Esophagus (tissue), 2 donors: ENCODE data around the gene DAP3. TPM values are rescaled to one million over a fixed set of nuclear protein-coding genes. Genes with fewer than 3 reads are reported as not detected.
"Not testable (repeated sequence)": the region's sequence is repeated elsewhere in the genome, so short reads cannot be mapped to it uniquely, and the experiment has no call there.

Experiments
- H3K27ac ChIP-seq, 2 donors: one replicate each; pipeline ENCODE4 v1.5.1; 2013; ENCODE audit warnings: low read depth in 2 of 2, mild to moderate bottlenecking in 2 of 2, inconsistent platforms in 1 of 2, low read length in 1 of 2, moderate library complexity in 1 of 2
- H3K27me3 ChIP-seq, 2 donors: one replicate each; pipeline ENCODE4 v1.6.1; 2013; ENCODE audit warnings: low read length in 2 of 2, control low read depth in 1 of 2, mild to moderate bottlenecking in 1 of 2; ENCODE audit not compliant: insufficient read depth in 2 of 2, control insufficient read depth in 1 of 2
- H3K36me3 ChIP-seq, 2 donors: one replicate each; pipeline ENCODE4 v1.6.1; 2013; ENCODE audit warnings: low read length in 1 of 2; ENCODE audit not compliant: control insufficient read depth in 2 of 2, insufficient read depth in 2 of 2
- H3K4me1 ChIP-seq, 2 donors: one replicate each; pipeline ENCODE4 v1.6.1; 2013; ENCODE audit warnings: low read length in 1 of 2; ENCODE audit not compliant: control insufficient read depth in 2 of 2, insufficient read depth in 2 of 2
- H3K4me3 ChIP-seq, 2 donors: one replicate each; pipeline ENCODE4 v1.5.1; 2013; ENCODE audit warnings: low read length in 2 of 2, mild to moderate bottlenecking in 2 of 2, low read depth in 1 of 2, moderate library complexity in 1 of 2
- H3K9me3 ChIP-seq, 2 donors: one replicate each; pipeline ENCODE4 v1.6.1; 2013; ENCODE audit warnings: mild to moderate bottlenecking in 2 of 2, low read depth in 1 of 2, low read length in 1 of 2, moderate library complexity in 1 of 2; ENCODE audit not compliant: control insufficient read depth in 2 of 2, insufficient read depth in 1 of 2
- WGBS, 2 donors: extraction: QIAGEN DNeasy Blood & Tissue Kit; methylation state at CpG; one replicate each; pipeline ENCODE4 v1.1.7; 2013; 5-methylcytosine and 5-hydroxymethylcytosine counted together
- polyA plus RNA-seq, 2 donors: library from polyadenylated mRNA; stranded (reverse); fragments of 200-250 nt; gene quantifications; one replicate each; pipeline ENCODE4 v1.2.3, GENCODE V29; 2013
- donor health status: healthy with polysubstance abuse.
- donor health status: Bipolar disorder and iron deficiency.

Gene DAP3
- polyA plus RNA-seq, 2 donors, result 57.6 to 65.8 TPM

GRCh38 chr1:155761736-155762405, 73.0 kb downstream of the DAP3 start:
- Histone ChIP-seq H3K4me3 (no peak overlapping the region), H3K4me1 (no peaks in the 10 kb centered on the region), H3K9me3 (no peaks in the 10 kb centered on the region), H3K36me3 (peaks cover 15 to 18% of the 10 kb centered on the region in 2 donors), H3K27ac (no peak overlapping the region), H3K27me3 (no peaks in the 10 kb centered on the region)
- WGBS, 2 donors, result 90 to 94% methylated on average over 11 of the region's 11 CpGs

- H3K9me3 ChIP-seq, H3K27ac ChIP-seq, H3K27me3 ChIP-seq, H3K4me3 ChIP-seq, H3K4me1 ChIP-seq: not testable (repeated sequence)
- peaks cover 10 to 18% of the 10 kb centered on the region in 2 donors for H3K36me3 ChIP-seq
- WGBS, 2 donors, result 62 to 74% methylated on average over 6 of the region's 6 CpGs
Observed at GRCh38 chr1:155763090-155763815, 74.4 kb downstream of the DAP3 start.

- H3K9me3 ChIP-seq, H3K27me3 ChIP-seq, H3K4me3 ChIP-seq, H3K27ac ChIP-seq, H3K4me1 ChIP-seq: not testable (repeated sequence)
- H3K36me3 ChIP-seq, result peaks cover 11 to 18% of the 10 kb centered on the region in 2 donors
- 93 to 94% methylated on average over 7 of the region's 7 CpGs for WGBS, 2 donors
Observed at GRCh38 chr1:155763989-155764388, 75.1 kb downstream of the DAP3 start.

GRCh38 chr1:155767399-155767989, 78.6 kb downstream of the DAP3 start:
- peaks cover 12 to 23% of the 10 kb centered on the region in 2 donors for H3K36me3 ChIP-seq
- not testable (repeated sequence) for H3K27ac ChIP-seq

GRCh38 chr1:155769257-155769656, 80.4 kb downstream of the DAP3 start:
- H3K4me1 ChIP-seq, result no peaks in the 10 kb centered on the region
- no peak overlapping the region for H3K4me3 ChIP-seq
- no peak overlapping the region for H3K27ac ChIP-seq
- WGBS, 2 donors, result 89 to 91% methylated on average over 5 of the region's 5 CpGs
- H3K9me3 ChIP-seq, result no peaks in the 10 kb centered on the region
- peaks cover 14 to 26% of the 10 kb centered on the region in 2 donors for H3K36me3 ChIP-seq
- no peaks in the 10 kb centered on the region for H3K27me3 ChIP-seq

More at GRCh38 chr1:155767399-155767989, 78.6 kb downstream of the DAP3 start:
- H3K4me3 ChIP-seq, H3K4me1 ChIP-seq, H3K9me3 ChIP-seq, H3K27me3 ChIP-seq: not testable (repeated sequence)
- 93 to 94% methylated on average over 3 of the region's 5 CpGs for WGBS, 2 donors

- Histone ChIP-seq H3K27me3 (no peaks in the 10 kb centered on the region), H3K36me3 (peaks cover 10 to 24% of the 10 kb centered on the region in 2 donors), H3K4me3 (no peak overlapping the region), H3K27ac (no peak overlapping the region), H3K9me3 (no peaks in the 10 kb centered on the region), H3K4me1 (no peaks in the 10 kb centered on the region)
- WGBS, 2 donors, result 67 to 78% methylated on average over 2 of the region's 2 CpGs
Observed at GRCh38 chr1:155773221-155773620, 84.3 kb downstream of the DAP3 start.

GRCh38 chr1:155776414-155776813, 87.5 kb downstream of the DAP3 start:
- H3K9me3 ChIP-seq, result no peaks in the 10 kb centered on the region
- H3K4me3 ChIP-seq, result no peak overlapping the region
- peaks cover 7 to 18% of the 10 kb centered on the region in 2 donors for H3K36me3 ChIP-seq
- H3K27me3 ChIP-seq, result no peaks in the 10 kb centered on the region
- 92 to 98% methylated on average over 4 of the region's 4 CpGs for WGBS, 2 donors
- no peak overlapping the region for H3K27ac ChIP-seq
- H3K4me1 ChIP-seq, result no peaks in the 10 kb centered on the region

- WGBS, 2 donors, result 92 to 97% methylated on average over 3 of the region's 3 CpGs
- Histone ChIP-seq H3K4me3 (no peak overlapping the region), H3K27me3 (no peaks in the 10 kb centered on the region), H3K4me1 (no peaks in the 10 kb centered on the region), H3K9me3 (no peaks in the 10 kb centered on the region), H3K27ac (no peak overlapping the region), H3K36me3 (peaks cover 3 to 13% of the 10 kb centered on the region in 2 donors)
Observed at GRCh38 chr1:155777582-155777981, 88.7 kb downstream of the DAP3 start.
